ENCODE data around the gene CEP350.

The CEP350 gene

GRCh38 chr1:180096584-180097325 is 142.1 kb downstream of the CEP350 start:
- POLR2A ChIA-PET: no interaction called here
- CTCF ChIA-PET: no interaction called here

GRCh38 chr1:180097326-180097605 is 142.7 kb downstream of the CEP350 start:
- POLR2A ChIA-PET: no interaction called here
- CTCF ChIA-PET: no interaction called here
- DNase-seq (ENCODE audit: extremely low spot score): no peak
- TF ChIP-seq CTCF (IDR thresholded peaks at IDR 0.05; ENCODE audit: control extremely low read depth, extremely low read depth, low read depth, missing control alignments): no peak

More at GRCh38 chr1:180096584-180097325, 142.1 kb downstream of the CEP350 start:
- DNase-seq (ENCODE audit: extremely low spot score): no peak
- TF ChIP-seq CTCF (IDR thresholded peaks at IDR 0.05; ENCODE audit: control extremely low read depth, extremely low read depth, low read depth, missing control alignments): no peak

GRCh38 chr1:180101411-180101810 is 146.8 kb downstream of the CEP350 start:
- ChIA-PET POLR2A (no interaction called here), CTCF (interaction anchor here (1.0 to 3.3 kb wide), 8 partner anchors 10 to 233 kb away, joined by 3 to 15 read pairs (median 4); no protein-coding TSS in a partner anchor)
- DNase-seq (ENCODE audit: extremely low spot score): no peak
- TF ChIP-seq CTCF (IDR thresholded peaks at IDR 0.05; ENCODE audit: control extremely low read depth, extremely low read depth, low read depth, missing control alignments): no peak

- no peak for TF ChIP-seq CTCF (IDR thresholded peaks at IDR 0.05; ENCODE audit: control extremely low read depth, extremely low read depth, low read depth, missing control alignments)
- DNase-seq (ENCODE audit: extremely low spot score): no peak
- POLR2A ChIA-PET: no interaction called here
- CTCF ChIA-PET: interaction anchor here (3.3 kb wide), 1 partner anchor 19 kb away, joined by 15 read pairs; no protein-coding TSS in a partner anchor
Observed at GRCh38 chr1:180103819-180104218, 149.2 kb downstream of the CEP350 start.

GRCh38 chr1:180112091-180112490 is 157.5 kb downstream of the CEP350 start:
- ChIA-PET CTCF (interaction anchor here (0.9 to 3.1 kb wide), 4 partner anchors 10 to 67 kb away, joined by 3 to 9 read pairs (median 4); no protein-coding TSS in a partner anchor), POLR2A (no interaction called here)
- no peak for TF ChIP-seq CTCF (IDR thresholded peaks at IDR 0.05; ENCODE audit: control extremely low read depth, extremely low read depth, low read depth, missing control alignments)
- DNase-seq (ENCODE audit: extremely low spot score): no peak

- no peak for DNase-seq (ENCODE audit: extremely low spot score)
- no peak for TF ChIP-seq CTCF (IDR thresholded peaks at IDR 0.05; ENCODE audit: control extremely low read depth, extremely low read depth, low read depth, missing control alignments)
- ChIA-PET CTCF (interaction anchor here (0.9 to 3.1 kb wide), 6 partner anchors 11 to 66 kb away, joined by 3 to 9 read pairs (median 6); no protein-coding TSS in a partner anchor), POLR2A (interaction anchor here (0.7 kb wide), 1 partner anchor 17 kb away, joined by 3 read pairs; no protein-coding TSS in a partner anchor)
Observed at GRCh38 chr1:180112984-180113647, 158.5 kb downstream of the CEP350 start.

Measured in GM10248 (cell line).